MM.1S (cell line): Measurements from ENCODE around the gene GRPEL1.

Source experiments
- CTCF ChIP-seq: fragments of 300-600 bp; sonication (generic); IDR thresholded peaks from 2 replicates; pipeline ENCODE4 v1.5.1; 2016; ENCODE audit warnings: antibody characterized with exemption, low read length, mixed read lengths
- EZH2 ChIP-seq: fragments of 300-600 bp; sonication (generic); optimal IDR thresholded peaks from 2 replicates; pipeline ENCODE3; 2017; ENCODE audit warnings: low read depth, mild to moderate bottlenecking, antibody characterized with exemption, low read length, mixed read lengths

GRCh38 chr4:7021930-7022664, 45.8 kb downstream of the GRPEL1 start:
- TF ChIP-seq CTCF (no peak), EZH2 (no peak)
